SK-N-SH (cell line): ENCODE data around the gene NMNAT2.

Experiments used
- CHD2 ChIP-seq: fragments of 150-350 bp; IDR thresholded peaks from 2 replicates; pipeline ENCODE4 v1.6.1; 2018; ENCODE audit warnings: low read length; ENCODE audit not compliant: partially characterized antibody
- EP300 ChIP-seq, 2 experiments: IDR thresholded peaks; 2 replicates each; pipeline versions ENCODE4 v1.4.0 to v1.6.1; 2012; ENCODE audit warnings: borderline replicate concordance in 1 of 2, low read depth in 1 of 2, low read length in 1 of 2
- POLR2AphosphoS5 ChIP-seq: IDR thresholded peaks from 2 replicates; pipeline ENCODE4 v1.6.1; 2012; ENCODE audit warnings: low read depth, low read length
- TF ChIP-seq, protein P1 (sequence below): fragments of 200-600 bp; sonication (generic); IDR thresholded peaks from 2 replicates; pipeline ENCODE4 v1.6.1; 2017; ENCODE audit warnings: antibody characterized with exemption, mild to moderate bottlenecking, moderate library complexity
- TF ChIP-seq, protein P2 (sequence below): fragments of 150-350 bp; IDR thresholded peaks from 2 replicates; pipeline ENCODE4 v1.6.1; 2017; ENCODE audit warnings: antibody characterized with exemption, low read length, low read depth, borderline replicate concordance

DNA sequence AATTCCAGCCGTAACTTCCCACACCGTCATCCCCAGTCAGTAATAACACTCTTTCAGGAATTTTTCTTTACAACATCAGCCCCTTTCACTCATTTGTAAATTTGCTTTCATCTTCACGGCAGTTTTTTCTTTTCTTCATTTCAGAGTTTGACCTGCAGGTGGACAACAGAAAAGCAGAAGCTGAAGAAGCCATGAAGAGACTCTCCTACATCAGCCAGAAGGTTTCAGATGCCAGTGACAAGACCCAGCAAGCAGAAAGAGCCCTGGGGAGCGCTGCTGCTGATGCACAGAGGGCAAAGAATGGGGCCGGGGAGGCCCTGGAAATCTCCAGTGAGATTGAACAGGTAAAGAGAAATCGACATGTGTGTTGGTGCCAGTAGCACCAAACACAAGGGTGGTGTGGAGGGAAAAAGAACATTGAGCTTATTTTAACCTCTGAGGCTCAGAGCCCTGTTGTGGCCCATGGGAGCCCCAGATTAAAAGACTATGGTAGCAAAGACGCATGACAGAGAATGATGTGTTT, 178.9 kb downstream of the NMNAT2 start:
- TF ChIP-seq EP300 (IDR thresholded peaks at IDR 0.05; ENCODE audit: borderline replicate concordance in 1 of 2, low read depth in 1 of 2, low read length in 1 of 2) (no peak), POLR2AphosphoS5 (no peak), CHD2 (no peak)
- TF ChIP-seq, protein P1, sequence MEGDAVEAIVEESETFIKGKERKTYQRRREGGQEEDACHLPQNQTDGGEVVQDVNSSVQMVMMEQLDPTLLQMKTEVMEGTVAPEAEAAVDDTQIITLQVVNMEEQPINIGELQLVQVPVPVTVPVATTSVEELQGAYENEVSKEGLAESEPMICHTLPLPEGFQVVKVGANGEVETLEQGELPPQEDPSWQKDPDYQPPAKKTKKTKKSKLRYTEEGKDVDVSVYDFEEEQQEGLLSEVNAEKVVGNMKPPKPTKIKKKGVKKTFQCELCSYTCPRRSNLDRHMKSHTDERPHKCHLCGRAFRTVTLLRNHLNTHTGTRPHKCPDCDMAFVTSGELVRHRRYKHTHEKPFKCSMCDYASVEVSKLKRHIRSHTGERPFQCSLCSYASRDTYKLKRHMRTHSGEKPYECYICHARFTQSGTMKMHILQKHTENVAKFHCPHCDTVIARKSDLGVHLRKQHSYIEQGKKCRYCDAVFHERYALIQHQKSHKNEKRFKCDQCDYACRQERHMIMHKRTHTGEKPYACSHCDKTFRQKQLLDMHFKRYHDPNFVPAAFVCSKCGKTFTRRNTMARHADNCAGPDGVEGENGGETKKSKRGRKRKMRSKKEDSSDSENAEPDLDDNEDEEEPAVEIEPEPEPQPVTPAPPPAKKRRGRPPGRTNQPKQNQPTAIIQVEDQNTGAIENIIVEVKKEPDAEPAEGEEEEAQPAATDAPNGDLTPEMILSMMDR = no peak
- TF ChIP-seq, protein P2, sequence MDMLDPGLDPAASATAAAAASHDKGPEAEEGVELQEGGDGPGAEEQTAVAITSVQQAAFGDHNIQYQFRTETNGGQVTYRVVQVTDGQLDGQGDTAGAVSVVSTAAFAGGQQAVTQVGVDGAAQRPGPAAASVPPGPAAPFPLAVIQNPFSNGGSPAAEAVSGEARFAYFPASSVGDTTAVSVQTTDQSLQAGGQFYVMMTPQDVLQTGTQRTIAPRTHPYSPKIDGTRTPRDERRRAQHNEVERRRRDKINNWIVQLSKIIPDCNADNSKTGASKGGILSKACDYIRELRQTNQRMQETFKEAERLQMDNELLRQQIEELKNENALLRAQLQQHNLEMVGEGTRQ = no peak
